Parietal lobe (tissue), 1 donor: ENCODE results near the gene RPS28. TPM values are rescaled to one million over a fixed set of nuclear protein-coding genes. Genes with fewer than 3 reads are reported as not detected.

Experiments
- total RNA-seq: library from RNA; depleted of rRNA; stranded (reverse); fragments of >200 nt; gene quantifications from one replicate; pipeline ENCODE4 v1.2.3, GENCODE V29; 2014

The RPS28 gene
- total RNA-seq = 189 TPM

DNA sequence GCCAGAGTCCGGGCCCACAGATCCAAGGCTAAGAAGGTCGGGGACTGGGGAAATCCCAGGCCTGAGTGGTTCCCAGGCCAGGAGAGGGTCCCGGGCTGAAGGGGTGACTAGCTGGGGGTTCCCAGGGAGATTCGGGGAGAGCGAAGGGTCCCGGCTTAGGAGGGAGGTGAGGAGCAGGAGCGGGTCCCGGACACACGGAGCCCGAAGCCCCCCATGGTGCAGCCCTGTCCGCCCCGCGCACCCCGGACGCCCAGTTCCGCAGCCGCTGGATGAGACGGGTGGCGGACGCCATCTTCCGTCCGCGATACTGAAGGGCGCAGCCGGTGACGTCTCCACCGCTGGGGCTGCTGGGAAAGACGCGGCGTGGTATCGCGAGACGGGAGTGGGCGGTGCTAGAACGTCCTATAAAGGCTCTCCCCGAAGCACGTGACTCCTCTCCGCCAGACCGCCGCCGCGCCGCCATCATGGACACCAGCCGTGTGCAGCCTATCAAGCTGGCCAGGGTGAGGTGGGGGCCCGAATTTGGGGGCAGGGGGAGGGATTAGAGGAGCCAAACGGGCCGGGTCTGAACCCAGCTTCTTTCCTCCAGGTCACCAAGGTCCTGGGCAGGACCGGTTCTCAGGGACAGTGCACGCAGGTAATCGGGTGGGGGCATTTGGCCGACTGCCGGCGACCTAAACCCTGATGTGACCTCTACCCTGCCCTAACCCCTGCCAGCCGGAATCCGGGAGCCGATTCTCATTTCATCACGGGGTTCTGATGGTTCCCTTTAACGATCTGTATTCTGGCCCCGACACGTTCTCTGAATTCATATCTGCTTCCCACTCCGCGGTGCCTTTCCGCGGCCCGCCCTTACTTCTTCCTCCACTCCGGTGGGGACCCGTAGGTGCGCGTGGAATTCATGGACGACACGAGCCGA is at the start of gene RPS28, which contains the start of gene NDUFA7:
Gene RPS28, plus strand, starts transcription at position 430 of the 919 bp plus-strand sequence. Its CDS starts 35 bp downstream, at position 465.
Gene NDUFA7, minus strand, starts transcription at position 309 of the 919 bp plus-strand sequence. Its CDS starts 17 bp downstream, at position 292.

GRCh38 chr19:8307965-8308866 is 13.1 kb upstream of the RPS28 start, which contains the start of gene CD320:
Gene CD320 (minus strand): TSS chr19:8308358. CDS start chr19:8308290, 68 bp downstream.

DNA sequence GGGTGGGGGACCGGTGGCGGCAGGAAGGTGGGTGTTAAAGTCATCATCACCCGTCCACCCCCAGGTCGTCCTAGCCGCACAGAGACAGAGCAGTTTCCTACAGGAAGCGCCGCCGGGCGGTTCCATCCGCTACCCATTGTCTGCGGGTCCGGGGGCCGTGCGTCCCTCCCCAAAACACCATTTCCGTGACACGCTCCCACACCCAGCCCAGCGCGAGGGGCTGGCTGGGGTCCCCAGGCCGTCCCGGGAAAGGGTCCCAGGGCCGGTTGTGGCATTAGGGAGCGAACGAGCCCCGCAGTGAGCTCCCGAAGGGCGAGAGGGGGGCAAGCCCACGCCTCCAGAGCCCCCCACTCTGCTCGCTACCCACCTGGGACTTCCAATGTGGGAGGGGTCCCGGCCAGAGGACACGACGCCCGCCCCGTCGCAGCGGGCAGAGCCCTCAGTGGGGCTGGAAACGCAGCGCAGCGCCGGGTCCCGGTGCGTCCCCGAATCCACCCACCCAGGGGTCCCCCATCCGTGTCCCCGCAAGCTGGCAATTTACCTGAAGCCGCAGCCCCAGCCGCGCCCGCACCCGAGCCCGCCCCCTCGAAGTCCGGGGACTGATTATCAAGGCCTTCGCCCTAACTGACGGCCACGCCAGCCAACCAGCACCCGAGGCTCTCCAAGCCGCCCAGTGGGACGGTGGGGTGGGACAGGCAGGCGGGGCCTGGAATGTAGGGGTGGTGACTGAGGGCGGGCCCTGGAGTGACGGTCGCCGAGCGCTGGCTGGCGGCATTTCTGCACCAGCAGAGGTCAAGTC is 21.6 kb downstream of the RPS28 start, which contains the start of gene KANK3:
Gene KANK3, minus strand, starts transcription at position 579 of the 799 bp plus-strand sequence. CDS start 5,434 bp downstream, outside the sequence.

DNA sequence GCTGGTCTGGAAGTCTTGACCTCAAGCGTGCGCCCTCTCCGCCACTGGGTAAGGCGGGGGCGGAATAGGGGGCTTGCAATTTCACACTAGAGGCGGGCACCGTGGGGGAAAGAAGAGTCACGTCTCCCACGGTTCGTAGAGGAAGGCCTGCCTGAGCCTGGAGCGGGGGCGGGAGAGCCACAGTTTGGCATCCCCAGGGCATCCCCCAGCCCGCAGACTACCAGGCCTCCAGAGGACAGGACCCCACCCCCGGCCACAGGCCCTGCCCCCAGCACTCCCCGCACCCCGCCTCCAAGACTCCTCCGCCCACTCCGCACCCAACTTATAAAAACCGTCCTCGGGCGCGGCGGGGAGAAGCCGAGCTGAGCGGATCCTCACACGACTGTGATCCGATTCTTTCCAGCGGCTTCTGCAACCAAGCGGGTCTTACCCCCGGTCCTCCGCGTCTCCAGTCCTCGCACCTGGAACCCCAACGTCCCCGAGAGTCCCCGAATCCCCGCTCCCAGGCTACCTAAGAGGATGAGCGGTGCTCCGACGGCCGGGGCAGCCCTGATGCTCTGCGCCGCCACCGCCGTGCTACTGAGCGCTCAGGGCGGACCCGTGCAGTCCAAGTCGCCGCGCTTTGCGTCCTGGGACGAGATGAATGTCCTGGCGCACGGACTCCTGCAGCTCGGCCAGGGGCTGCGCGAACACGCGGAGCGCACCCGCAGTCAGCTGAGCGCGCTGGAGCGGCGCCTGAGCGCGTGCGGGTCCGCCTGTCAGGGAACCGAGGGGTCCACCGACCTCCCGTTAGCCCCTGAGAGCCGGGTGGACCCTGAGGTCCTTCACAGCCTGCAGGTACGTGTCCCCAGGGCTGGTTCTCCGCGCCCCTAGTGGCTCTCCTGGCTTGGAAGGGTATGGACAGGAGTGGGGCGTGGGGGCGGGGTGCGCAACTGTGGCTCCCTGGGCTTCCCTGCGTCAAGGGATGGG is 42.8 kb downstream of the RPS28 start, which contains the start of gene ANGPTL4:
Gene ANGPTL4, plus strand, starts transcription at position 353 of the 969 bp plus-strand sequence. Its CDS starts 167 bp downstream, at position 520.

Other genes starting within 250 kb of the RPS28 start
- 75.1 TPM for gene FBN3, start 171.9 kb upstream of the RPS28 start, total RNA-seq
- gene CERS4, start 112.1 kb upstream of the RPS28 start, total RNA-seq = 66.0 TPM
- gene CD320, start 13.1 kb upstream of the RPS28 start, total RNA-seq = 16.9 TPM
- 5.9 TPM for gene NDUFA7, start 121 bp upstream of the RPS28 start, total RNA-seq
- 3.8 TPM for gene KANK3, start 21.8 kb downstream of the RPS28 start, total RNA-seq
- 0.63 TPM for gene ANGPTL4, start 42.7 kb downstream of the RPS28 start, total RNA-seq
- 170 TPM for gene RAB11B, start 68.9 kb downstream of the RPS28 start, total RNA-seq
- 37.9 TPM for gene MARCHF2, start 91.8 kb downstream of the RPS28 start, total RNA-seq
- gene HNRNPM, start 123.5 kb downstream of the RPS28 start, total RNA-seq = 121 TPM
- not detected for gene PRAM1, start 181.1 kb downstream of the RPS28 start, total RNA-seq
- gene ZNF414, start 192.7 kb downstream of the RPS28 start, total RNA-seq = 6.6 TPM